Right lobe of liver (tissue), 6 donors: ENCODE results near the gene SMC1B. TPM values are rescaled to one million over a fixed set of nuclear protein-coding genes. Genes with fewer than 3 reads are reported as not detected.

Experiments
- ATAC-seq, 4 donors: fragments of 200-7000 bp; cut with Tn5 transposase; one replicate each; pipeline ENCODE4 v1.9.1; 2020; ENCODE audit warnings: mild to moderate bottlenecking in 4 of 4, moderate library complexity in 4 of 4
- DNase-seq, 3 donors: peaks; one replicate each; pipeline ENCODE4 v3.0.0-alpha.2; 2020
- H3K27ac ChIP-seq, 3 donors: fragments of 200-600 bp; one replicate each; pipeline ENCODE4 v1.8.0; 2022
- H3K27me3 ChIP-seq, 2 donors: fragments of 200-600 bp; one replicate each; pipeline ENCODE4 v1.8.0; 2022
- H3K36me3 ChIP-seq, 4 donors: fragments of 200-600 bp; sonication (generic) in 1 of 4; one replicate each; pipeline versions ENCODE4 v1.5.1 to v1.8.0; 2017 to 2022; ENCODE audit warnings: control low read depth in 1 of 4
- H3K4me1 ChIP-seq, 4 donors: fragments of 200-600 bp; sonication (generic) in 1 of 4; one replicate each; pipeline versions ENCODE4 v1.5.1 to v1.8.0; 2017 to 2022; ENCODE audit warnings: control low read depth in 1 of 4
- H3K4me3 ChIP-seq, 3 donors: fragments of 200-600 bp; one replicate each; pipeline ENCODE4 v1.8.0; 2022
- H3K9me3 ChIP-seq, 4 donors: fragments of 200-600 bp; sonication (generic) in 1 of 4; one replicate each; pipeline versions ENCODE4 v1.5.1 to v1.8.0; 2017 to 2022; ENCODE audit warnings: control low read depth in 1 of 4
- POLR2A ChIP-seq: fragments of 450-650 bp; IDR thresholded peaks from one replicate; pipeline ENCODE4 v1.6.1; 2017; ENCODE audit warnings: antibody characterized with exemption, mild to moderate bottlenecking
- WGBS: methylation state at CpG from one replicate; pipeline ENCODE4 v1.1.6; 2018; ENCODE audit warnings: low coverage, low lambda C conversion rate; ENCODE audit not compliant: insufficient coverage; ENCODE audit errors: missing lambda C conversion rate; 5-methylcytosine and 5-hydroxymethylcytosine counted together
- intact Hi-C, 2 donors: fragments of 100-400 bp; cut with DNase I; formaldehyde crosslinking; loops; one replicate each; pipeline versions ENCODE4 v1.11.2 to v1.14.1; 2022
- total RNA-seq, 6 experiments: library from RNA; depleted of rRNA in 2 of 6; stranded (reverse); fragments of >200 nt in 2 of 6; fragmentation: NEBNext Ultra II Directional in 3 of 6; extraction: Animal tissue kit (Norgen Biotek cat#: 25700) in 3 of 6; gene quantifications; one replicate each; pipeline versions ENCODE4 v1.1.0 to v1.2.4, GENCODE V29; 2016 to 2023
- TF ChIP-seq, protein P1 (sequence below), 4 donors: fragments of 200-600 bp in 3 of 4; fragments of 450-650 bp in 1 of 4; IDR thresholded peaks; one replicate each; pipeline versions ENCODE4 v1.5.1 to v1.8.0; 2016 to 2022; ENCODE audit warnings: antibody characterized with exemption in 4 of 4, mild to moderate bottlenecking in 2 of 4
- donor health status: DM: no; HTN: yes; CAD: no.
- donor health status: DM: no; HTN: no; CAD: no.
- donor health status: DM: no; HTN: no; CAD: no.
- donor health status: DM: no; HTN: yes; CAD: no.
- donor health status: DM: no; HTN: yes; CAD: no.

Gene SMC1B
- total RNA-seq, 6 experiments from 2014 or later, result not detected

DNA sequence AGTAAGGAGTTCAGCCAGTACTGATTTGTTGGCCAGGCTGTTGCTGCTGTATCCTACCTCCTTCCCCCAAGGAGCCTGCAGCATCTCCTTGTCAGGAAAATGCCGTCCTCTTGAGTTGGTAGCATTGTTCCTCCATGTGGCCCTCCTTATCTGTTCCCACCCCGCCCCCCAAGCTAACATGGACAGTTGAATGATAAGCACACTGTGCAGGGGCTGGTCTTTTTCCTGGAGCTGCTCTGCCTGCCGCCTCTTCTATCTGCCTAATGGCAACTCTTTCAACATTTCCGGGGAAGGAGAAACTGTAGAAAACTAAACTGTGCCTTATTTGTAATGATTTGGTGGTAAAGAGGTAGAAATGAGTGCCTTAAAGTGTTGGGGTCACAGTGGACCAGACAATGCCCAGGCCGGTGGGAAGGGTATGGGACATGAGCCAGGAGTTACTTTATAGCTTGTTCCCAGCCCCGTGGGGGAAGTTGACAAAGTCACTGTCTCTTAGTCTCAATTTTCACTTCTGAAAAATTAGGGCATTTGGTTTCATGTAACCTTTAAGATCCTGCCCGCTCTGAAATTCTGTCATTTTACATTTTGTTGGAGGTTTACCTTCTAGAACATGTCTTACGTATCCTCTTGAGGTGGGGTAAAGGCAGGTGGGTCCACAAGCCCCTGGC lies 99.2 kb downstream of the SMC1B start:
- Histone ChIP-seq H3K27ac (peak overlapping the region in 1 of 3 donors; percentile 51), H3K36me3 (no peaks in the 10 kb centered on the region), H3K9me3 (no peaks in the 10 kb centered on the region), H3K4me3 (no peak overlapping the region), H3K27me3 (no peaks in the 10 kb centered on the region), H3K4me1 (peaks cover 0 to 21% (median 7%) of the 10 kb centered on the region in 4 donors)
- TF ChIP-seq, protein P1, sequence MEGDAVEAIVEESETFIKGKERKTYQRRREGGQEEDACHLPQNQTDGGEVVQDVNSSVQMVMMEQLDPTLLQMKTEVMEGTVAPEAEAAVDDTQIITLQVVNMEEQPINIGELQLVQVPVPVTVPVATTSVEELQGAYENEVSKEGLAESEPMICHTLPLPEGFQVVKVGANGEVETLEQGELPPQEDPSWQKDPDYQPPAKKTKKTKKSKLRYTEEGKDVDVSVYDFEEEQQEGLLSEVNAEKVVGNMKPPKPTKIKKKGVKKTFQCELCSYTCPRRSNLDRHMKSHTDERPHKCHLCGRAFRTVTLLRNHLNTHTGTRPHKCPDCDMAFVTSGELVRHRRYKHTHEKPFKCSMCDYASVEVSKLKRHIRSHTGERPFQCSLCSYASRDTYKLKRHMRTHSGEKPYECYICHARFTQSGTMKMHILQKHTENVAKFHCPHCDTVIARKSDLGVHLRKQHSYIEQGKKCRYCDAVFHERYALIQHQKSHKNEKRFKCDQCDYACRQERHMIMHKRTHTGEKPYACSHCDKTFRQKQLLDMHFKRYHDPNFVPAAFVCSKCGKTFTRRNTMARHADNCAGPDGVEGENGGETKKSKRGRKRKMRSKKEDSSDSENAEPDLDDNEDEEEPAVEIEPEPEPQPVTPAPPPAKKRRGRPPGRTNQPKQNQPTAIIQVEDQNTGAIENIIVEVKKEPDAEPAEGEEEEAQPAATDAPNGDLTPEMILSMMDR (IDR thresholded peaks at IDR 0.05), result no peak
- no peak for TF ChIP-seq POLR2A
- DNase-seq, result no peak
- ATAC-seq, result no peak
- 48% methylated on average over 8 of the region's 8 CpGs for WGBS
- intact Hi-C loops, result no loop called here

DNA sequence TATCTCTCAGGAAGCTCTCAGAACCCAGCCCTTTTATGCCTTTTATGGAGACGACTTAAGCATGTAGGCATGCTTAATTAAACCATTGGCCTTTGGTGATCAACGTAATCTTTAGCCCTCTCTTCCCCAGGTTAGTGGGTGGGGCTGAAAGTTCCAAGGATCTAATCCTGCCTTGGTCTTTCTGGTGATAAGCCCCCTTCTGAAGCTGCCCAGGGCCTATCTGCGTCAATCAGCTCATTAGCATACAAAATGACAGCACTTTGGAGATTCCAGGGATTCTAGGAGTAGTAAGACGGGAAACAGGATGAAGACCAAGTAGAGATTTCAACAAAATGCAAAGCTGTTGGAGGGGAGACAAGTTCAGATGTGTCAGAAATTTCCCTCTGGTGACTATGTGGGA lies 100.5 kb downstream of the SMC1B start:
- DNase-seq (no peak), ATAC-seq (no peak)
- Histone ChIP-seq H3K27ac (no peak overlapping the region), H3K36me3 (no peaks in the 10 kb centered on the region), H3K27me3 (no peaks in the 10 kb centered on the region), H3K9me3 (no peaks in the 10 kb centered on the region), H3K4me3 (no peak overlapping the region), H3K4me1 (peaks cover 0 to 17% (median 8%) of the 10 kb centered on the region in 4 donors)
- no peak for TF ChIP-seq POLR2A
- TF ChIP-seq, protein P1 (IDR thresholded peaks at IDR 0.05), result no peak
- intact Hi-C loops, result no loop called here
- WGBS, result 87% methylated on average over 3 of the region's 4 CpGs

DNA sequence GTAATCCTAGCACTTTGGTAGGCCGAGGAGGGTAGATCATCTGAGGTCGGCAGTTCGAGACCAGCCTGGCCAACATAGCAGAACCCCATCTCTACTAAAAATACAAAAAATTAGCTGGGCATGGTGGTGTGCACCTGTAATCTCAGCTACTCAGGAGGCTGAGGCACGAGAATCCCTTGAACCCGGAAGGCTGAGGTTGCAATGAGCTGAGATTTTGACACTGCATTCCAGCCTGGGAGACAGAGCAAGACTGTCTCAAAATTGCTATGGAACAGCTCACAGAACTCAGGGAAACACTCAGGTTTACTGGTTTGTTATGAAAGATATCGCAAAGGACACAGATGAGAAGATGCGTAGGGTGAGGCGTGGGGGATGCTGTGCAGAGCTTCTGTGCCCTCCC lies 101.0 kb downstream of the SMC1B start:
- DNase-seq (no peak), ATAC-seq (no peak)
- 81% methylated on average over 6 of the region's 8 CpGs for WGBS
- Histone ChIP-seq H3K27me3 (no peaks in the 10 kb centered on the region), H3K36me3 (no peaks in the 10 kb centered on the region), H3K9me3 (no peaks in the 10 kb centered on the region), H3K4me1 (peaks cover 0 to 12% (median 8%) of the 10 kb centered on the region in 4 donors), H3K27ac (no peak overlapping the region), H3K4me3 (no peak overlapping the region)
- TF ChIP-seq POLR2A, result no peak
- TF ChIP-seq, protein P1 (IDR thresholded peaks at IDR 0.05), result no peak
- intact Hi-C loops, result no loop called here

DNA sequence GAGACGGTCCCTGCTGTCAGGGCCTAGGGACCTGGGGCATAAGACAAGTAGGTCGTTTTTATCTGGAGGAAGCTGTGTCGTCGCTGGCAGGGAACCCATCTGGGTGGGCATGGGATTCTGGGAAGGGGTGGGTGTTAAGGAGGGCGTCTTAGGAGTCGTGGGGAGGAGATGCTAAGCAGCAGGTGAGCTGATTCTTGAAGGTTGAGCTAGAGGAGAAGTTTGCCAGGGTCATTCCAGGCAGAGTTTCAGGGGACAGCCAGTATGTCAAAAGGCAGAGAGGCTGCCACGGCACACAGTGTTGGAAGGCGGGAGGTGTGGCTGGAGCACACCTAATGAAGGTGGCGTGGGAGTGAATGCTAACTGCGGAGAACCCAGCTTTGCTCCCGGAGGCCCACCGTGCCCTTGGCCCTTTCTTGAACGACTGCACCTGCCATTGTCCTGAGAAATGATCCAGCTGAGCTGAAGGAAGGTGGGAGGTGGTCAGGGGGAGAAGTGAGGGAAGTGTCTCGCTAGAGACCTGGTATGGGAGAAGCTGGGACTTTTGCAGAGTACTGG lies 102.3 kb downstream of the SMC1B start:
- Histone ChIP-seq H3K36me3 (no peaks in the 10 kb centered on the region), H3K4me1 (peaks cover 0 to 11% (median 3%) of the 10 kb centered on the region in 4 donors), H3K27me3 (no peaks in the 10 kb centered on the region), H3K4me3 (peak overlapping the region; percentile 89 to 95 (median 93)), H3K27ac (peak overlapping the region in 1 of 3 donors; percentile 77), H3K9me3 (no peaks in the 10 kb centered on the region)
- DNase-seq, result no peak
- intact Hi-C loops, result no loop called here
- TF ChIP-seq, protein P1 (IDR thresholded peaks at IDR 0.05), result no peak
- TF ChIP-seq POLR2A, result no peak
- WGBS, result 63% methylated on average over 13 of the region's 14 CpGs
- no peak for ATAC-seq
